Uterus (tissue), 2 donors: Measurements from ENCODE around the gene AHCYL1.

Source experiments
- POLR2A ChIP-seq, 2 donors: fragments of 450-650 bp; IDR thresholded peaks; one replicate each; pipeline ENCODE4 v1.6.1; 2016; ENCODE audit warnings: antibody characterized with exemption in 2 of 2, mild to moderate bottlenecking in 1 of 2, moderate library complexity in 1 of 2
- TF ChIP-seq, protein P1 (sequence below), 4 experiments: fragments of 200-600 bp in 2 of 4; fragments of 450-650 bp in 2 of 4; sonication (generic) in 2 of 4; IDR thresholded peaks; one replicate each; pipeline ENCODE4 v1.5.1; 2016 to 2019; ENCODE audit warnings: antibody characterized with exemption in 4 of 4, mild to moderate bottlenecking in 2 of 4, moderate library complexity in 1 of 4

GRCh38 chr1:109975718-109976117 lies 8.8 kb upstream of the AHCYL1 start:
- no peak for TF ChIP-seq POLR2A (IDR thresholded peaks at IDR 0.05)
- TF ChIP-seq, protein P1, sequence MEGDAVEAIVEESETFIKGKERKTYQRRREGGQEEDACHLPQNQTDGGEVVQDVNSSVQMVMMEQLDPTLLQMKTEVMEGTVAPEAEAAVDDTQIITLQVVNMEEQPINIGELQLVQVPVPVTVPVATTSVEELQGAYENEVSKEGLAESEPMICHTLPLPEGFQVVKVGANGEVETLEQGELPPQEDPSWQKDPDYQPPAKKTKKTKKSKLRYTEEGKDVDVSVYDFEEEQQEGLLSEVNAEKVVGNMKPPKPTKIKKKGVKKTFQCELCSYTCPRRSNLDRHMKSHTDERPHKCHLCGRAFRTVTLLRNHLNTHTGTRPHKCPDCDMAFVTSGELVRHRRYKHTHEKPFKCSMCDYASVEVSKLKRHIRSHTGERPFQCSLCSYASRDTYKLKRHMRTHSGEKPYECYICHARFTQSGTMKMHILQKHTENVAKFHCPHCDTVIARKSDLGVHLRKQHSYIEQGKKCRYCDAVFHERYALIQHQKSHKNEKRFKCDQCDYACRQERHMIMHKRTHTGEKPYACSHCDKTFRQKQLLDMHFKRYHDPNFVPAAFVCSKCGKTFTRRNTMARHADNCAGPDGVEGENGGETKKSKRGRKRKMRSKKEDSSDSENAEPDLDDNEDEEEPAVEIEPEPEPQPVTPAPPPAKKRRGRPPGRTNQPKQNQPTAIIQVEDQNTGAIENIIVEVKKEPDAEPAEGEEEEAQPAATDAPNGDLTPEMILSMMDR (IDR thresholded peaks at IDR 0.05), result no peak
